SK-N-MC (cell line): Measurements from ENCODE around the gene ZNF827.

Experiments
- EZH2 ChIP-seq: fragments of 200-600 bp; sonication (generic); IDR thresholded peaks from one replicate; pipeline ENCODE4 v1.6.1; 2017; ENCODE audit warnings: antibody characterized with exemption
- FOXP2 ChIP-seq: optimal IDR thresholded peaks from 2 replicates; pipeline ENCODE3; 2011; ENCODE audit warnings: mild to moderate bottlenecking, moderate library complexity; ENCODE audit not compliant: insufficient read depth; ENCODE audit errors: extremely low read length, control extremely low read depth
- POLR2AphosphoS5 ChIP-seq: IDR thresholded peaks from 2 replicates; pipeline ENCODE4 v1.6.1; 2012; ENCODE audit warnings: mild to moderate bottlenecking, low read depth, low read length, borderline replicate concordance

GRCh38 chr4:145786261-145786660, 152.4 kb downstream of the ZNF827 start:
- TF ChIP-seq FOXP2 (no peak), EZH2 (no peak), POLR2AphosphoS5 (no peak)
